ENCODE measurements around the gene SPNS3.

The SPNS3 gene

GRCh38 chr17:4504188-4504587 is 70.4 kb downstream of the SPNS3 start:
- no peak overlapping the region for H4K91ac ChIP-seq (ENCODE audit: low read depth, low read length, poor library complexity)
- no peak overlapping the region for H2AK5ac ChIP-seq (ENCODE audit: low read depth, low read length)
- H2AFZ ChIP-seq (ENCODE audit: low read length) = no peak overlapping the region
- no peak overlapping the region for H3K4me2 ChIP-seq (ENCODE audit: insufficient read depth, low read length, poor library complexity, severe bottlenecking)
- no peak overlapping the region for H3K18ac ChIP-seq (ENCODE audit: low read length)
- peak overlapping the region; percentile 28 for H2BK15ac ChIP-seq (ENCODE audit: low read length)
- H3K9ac ChIP-seq (ENCODE audit: low read depth, low read length, poor library complexity) = no peak overlapping the region
- H3K14ac ChIP-seq (ENCODE audit: low read length) = no peak overlapping the region
- H3K23ac ChIP-seq (ENCODE audit: low read depth, low read length, poor library complexity) = no peak overlapping the region
- H4K8ac ChIP-seq (ENCODE audit: low read depth, low read length) = no peak overlapping the region
- H3K27ac ChIP-seq (replicated peaks; ENCODE audit: low read length) = no peak overlapping the region
- no peak overlapping the region for H2BK120ac ChIP-seq (ENCODE audit: low read depth, low read length)
- H2BK12ac ChIP-seq (ENCODE audit: low read length) = no peak overlapping the region
- H3K4ac ChIP-seq (ENCODE audit: low read length) = no peak overlapping the region
- H3K27me3 ChIP-seq (ENCODE audit: control insufficient read depth in 3 of 3, insufficient read depth in 3 of 3, low read depth in 1 of 3, low read length in 3 of 3) = peaks cover 10 to 79% (median 25%) of the 10 kb centered on the region in 3 experiments
- H3K36me3 ChIP-seq (replicated peaks in 1 of 2; ENCODE audit: control insufficient read depth in 2 of 2, insufficient read depth in 2 of 2, low read length in 2 of 2) = no peaks in the 10 kb centered on the region
- no peak overlapping the region for H2BK5ac ChIP-seq (ENCODE audit: low read length)
- H3K9me3 ChIP-seq (replicated peaks in 1 of 2; ENCODE audit: control insufficient read depth in 2 of 2, insufficient read depth in 1 of 2, low read depth in 1 of 2, low read length in 2 of 2) = no peaks in the 10 kb centered on the region
- peaks cover 2 to 13% of the 10 kb centered on the region in 2 donors for H3K4me1 ChIP-seq (ENCODE audit: control insufficient read depth in 2 of 2, insufficient read depth in 1 of 2, low read depth in 1 of 2, low read length in 2 of 2)
- H3K4me3 ChIP-seq (ENCODE audit: low read length in 2 of 2) = no peak overlapping the region
- H3K79me1 ChIP-seq (ENCODE audit: low read depth, low read length) = no peaks in the 10 kb centered on the region
- no peak for DNase-seq (ENCODE audit: low spot score)
- WGBS, 2 donors (ENCODE audit: extremely low coverage in 2 of 2, insufficient read length in 2 of 2, insufficient replicate concordance in 1 of 2) = no CpG with 5 or more reads among the region's 5 CpGs

- no peak overlapping the region for H2AFZ ChIP-seq (ENCODE audit: low read length)
- no CpG with 5 or more reads among the region's 5 CpGs for WGBS, 2 donors (ENCODE audit: extremely low coverage in 2 of 2, insufficient read length in 2 of 2, insufficient replicate concordance in 1 of 2)
- no peaks in the 10 kb centered on the region for H3K9me3 ChIP-seq (replicated peaks in 1 of 2; ENCODE audit: control insufficient read depth in 2 of 2, insufficient read depth in 1 of 2, low read depth in 1 of 2, low read length in 2 of 2)
- no peak overlapping the region for H2BK120ac ChIP-seq (ENCODE audit: low read depth, low read length)
- no peak overlapping the region for H3K18ac ChIP-seq (ENCODE audit: low read length)
- no peak overlapping the region for H4K8ac ChIP-seq (ENCODE audit: low read depth, low read length)
- no peak for DNase-seq (ENCODE audit: low spot score)
- no peak overlapping the region for H4K91ac ChIP-seq (ENCODE audit: low read depth, low read length, poor library complexity)
- no peak overlapping the region for H2AK5ac ChIP-seq (ENCODE audit: low read depth, low read length)
- H3K36me3 ChIP-seq (replicated peaks in 1 of 2; ENCODE audit: control insufficient read depth in 2 of 2, insufficient read depth in 2 of 2, low read length in 2 of 2) = no peaks in the 10 kb centered on the region
- H2BK5ac ChIP-seq (ENCODE audit: low read length) = no peak overlapping the region
- H3K27me3 ChIP-seq (ENCODE audit: control insufficient read depth in 3 of 3, insufficient read depth in 3 of 3, low read depth in 1 of 3, low read length in 3 of 3) = peaks cover 1 to 77% (median 15%) of the 10 kb centered on the region in 3 experiments
- H2BK12ac ChIP-seq (ENCODE audit: low read length) = no peak overlapping the region
- no peaks in the 10 kb centered on the region for H3K79me1 ChIP-seq (ENCODE audit: low read depth, low read length)
- H3K9ac ChIP-seq (ENCODE audit: low read depth, low read length, poor library complexity) = no peak overlapping the region
- no peak overlapping the region for H3K4me2 ChIP-seq (ENCODE audit: insufficient read depth, low read length, poor library complexity, severe bottlenecking)
- H3K23ac ChIP-seq (ENCODE audit: low read depth, low read length, poor library complexity) = peak overlapping the region; percentile 10
- peaks cover 0 to 5% of the 10 kb centered on the region in 2 donors for H3K4me1 ChIP-seq (ENCODE audit: control insufficient read depth in 2 of 2, insufficient read depth in 1 of 2, low read depth in 1 of 2, low read length in 2 of 2)
- no peak overlapping the region for H3K27ac ChIP-seq (replicated peaks; ENCODE audit: low read length)
- H3K14ac ChIP-seq (ENCODE audit: low read length) = no peak overlapping the region
- no peak overlapping the region for H3K4ac ChIP-seq (ENCODE audit: low read length)
- no peak overlapping the region for H3K4me3 ChIP-seq (ENCODE audit: low read length in 2 of 2)
- H2BK15ac ChIP-seq (ENCODE audit: low read length) = no peak overlapping the region
Measured at GRCh38 chr17:4505187-4505586, 71.4 kb downstream of the SPNS3 start.

- Histone ChIP-seq H3K18ac (ENCODE audit: low read length) (peak overlapping the region; percentile 71), H4K91ac (ENCODE audit: low read depth, low read length, poor library complexity) (no peak overlapping the region), H3K9ac (ENCODE audit: low read depth, low read length, poor library complexity) (peak overlapping the region; percentile 13), H3K23ac (ENCODE audit: low read depth, low read length, poor library complexity) (peak overlapping the region; percentile 28), H2AFZ (ENCODE audit: low read length) (no peak overlapping the region), H2AK5ac (ENCODE audit: low read depth, low read length) (no peak overlapping the region), H3K79me1 (ENCODE audit: low read depth, low read length) (no peaks in the 10 kb centered on the region), H2BK12ac (ENCODE audit: low read length) (no peak overlapping the region), H3K4me1 (ENCODE audit: control insufficient read depth in 2 of 2, insufficient read depth in 1 of 2, low read depth in 1 of 2, low read length in 2 of 2) (peaks cover 0 to 4% of the 10 kb centered on the region in 2 donors), H3K36me3 (replicated peaks in 1 of 2; ENCODE audit: control insufficient read depth in 2 of 2, insufficient read depth in 2 of 2, low read length in 2 of 2) (no peaks in the 10 kb centered on the region), H3K4me3 (ENCODE audit: low read length in 2 of 2) (no peak overlapping the region), H2BK5ac (ENCODE audit: low read length) (no peak overlapping the region), H3K14ac (ENCODE audit: low read length) (no peak overlapping the region), H3K27me3 (ENCODE audit: control insufficient read depth in 3 of 3, insufficient read depth in 3 of 3, low read depth in 1 of 3, low read length in 3 of 3) (peaks cover 0 to 76% (median 4%) of the 10 kb centered on the region in 3 experiments), H3K9me3 (replicated peaks in 1 of 2; ENCODE audit: control insufficient read depth in 2 of 2, insufficient read depth in 1 of 2, low read depth in 1 of 2, low read length in 2 of 2) (no peaks in the 10 kb centered on the region), H2BK15ac (ENCODE audit: low read length) (peak overlapping the region; percentile 38), H4K8ac (ENCODE audit: low read depth, low read length) (no peak overlapping the region), H3K4ac (ENCODE audit: low read length) (no peak overlapping the region), H3K27ac (replicated peaks; ENCODE audit: low read length) (no peak overlapping the region), H3K4me2 (ENCODE audit: insufficient read depth, low read length, poor library complexity, severe bottlenecking) (no peak overlapping the region), H2BK120ac (ENCODE audit: low read depth, low read length) (no peak overlapping the region)
- no peak for DNase-seq (ENCODE audit: low spot score)
- WGBS, 2 donors (ENCODE audit: extremely low coverage in 2 of 2, insufficient read length in 2 of 2, insufficient replicate concordance in 1 of 2) = no CpG with 5 or more reads among the region's 13 CpGs
Measured at GRCh38 chr17:4506175-4506813, 72.6 kb downstream of the SPNS3 start.

GRCh38 chr17:4506892-4507291 is 73.2 kb downstream of the SPNS3 start:
- H2BK15ac ChIP-seq (ENCODE audit: low read length) = no peak overlapping the region
- peaks cover 0 to 77% (median 0%) of the 10 kb centered on the region in 3 experiments for H3K27me3 ChIP-seq (ENCODE audit: control insufficient read depth in 3 of 3, insufficient read depth in 3 of 3, low read depth in 1 of 3, low read length in 3 of 3)
- H2BK12ac ChIP-seq (ENCODE audit: low read length) = no peak overlapping the region
- no peak overlapping the region for H2BK5ac ChIP-seq (ENCODE audit: low read length)
- H2BK120ac ChIP-seq (ENCODE audit: low read depth, low read length) = no peak overlapping the region
- H3K14ac ChIP-seq (ENCODE audit: low read length) = no peak overlapping the region
- no peak overlapping the region for H4K8ac ChIP-seq (ENCODE audit: low read depth, low read length)
- H3K36me3 ChIP-seq (replicated peaks in 1 of 2; ENCODE audit: control insufficient read depth in 2 of 2, insufficient read depth in 2 of 2, low read length in 2 of 2) = no peaks in the 10 kb centered on the region
- H4K91ac ChIP-seq (ENCODE audit: low read depth, low read length, poor library complexity) = no peak overlapping the region
- no peak overlapping the region for H3K23ac ChIP-seq (ENCODE audit: low read depth, low read length, poor library complexity)
- peak overlapping the region; percentile 19 for H2AK5ac ChIP-seq (ENCODE audit: low read depth, low read length)
- no peak overlapping the region for H3K27ac ChIP-seq (replicated peaks; ENCODE audit: low read length)
- peak overlapping the region; percentile 7 for H3K18ac ChIP-seq (ENCODE audit: low read length)
- WGBS, 2 donors (ENCODE audit: extremely low coverage in 2 of 2, insufficient read length in 2 of 2, insufficient replicate concordance in 1 of 2) = no CpG with 5 or more reads among the region's 8 CpGs
- H3K4me1 ChIP-seq (ENCODE audit: control insufficient read depth in 2 of 2, insufficient read depth in 1 of 2, low read depth in 1 of 2, low read length in 2 of 2) = peaks cover 0 to 4% of the 10 kb centered on the region in 2 donors
- no peak overlapping the region for H3K4me3 ChIP-seq (ENCODE audit: low read length in 2 of 2)
- no peak overlapping the region for H3K9ac ChIP-seq (ENCODE audit: low read depth, low read length, poor library complexity)
- no peak overlapping the region for H2AFZ ChIP-seq (ENCODE audit: low read length)
- H3K4me2 ChIP-seq (ENCODE audit: insufficient read depth, low read length, poor library complexity, severe bottlenecking) = no peak overlapping the region
- no peak overlapping the region for H3K4ac ChIP-seq (ENCODE audit: low read length)
- no peaks in the 10 kb centered on the region for H3K79me1 ChIP-seq (ENCODE audit: low read depth, low read length)
- no peaks in the 10 kb centered on the region for H3K9me3 ChIP-seq (replicated peaks in 1 of 2; ENCODE audit: control insufficient read depth in 2 of 2, insufficient read depth in 1 of 2, low read depth in 1 of 2, low read length in 2 of 2)
- no peak for DNase-seq (ENCODE audit: low spot score)

Measured in neuronal stem cell (in vitro differentiated cells).